GM10847 (cell line): ENCODE results near the gene EIF4E.

Experiments used
- POLR2A ChIP-seq: IDR thresholded peaks from 2 replicates; pipeline ENCODE4 v1.6.1; 2011; ENCODE audit not compliant: insufficient read length; ENCODE audit errors: extremely low read depth

EIF4E gene

GRCh38 chr4:98939438-98939837, 10.5 kb upstream of the EIF4E start:
- no peak for TF ChIP-seq POLR2A

- no peak for TF ChIP-seq POLR2A
Observed at GRCh38 chr4:98937986-98938720, 9.2 kb upstream of the EIF4E start.

GRCh38 chr4:98935633-98936032, 6.7 kb upstream of the EIF4E start:
- TF ChIP-seq POLR2A = no peak

GRCh38 chr4:98932539-98932938, 3.6 kb upstream of the EIF4E start:
- TF ChIP-seq POLR2A = no peak

- TF ChIP-seq POLR2A = no peak
Observed at GRCh38 chr4:98930311-98930865, 1.5 kb upstream of the EIF4E start.

GRCh38 chr4:98929341-98930267, 671 bp upstream of the EIF4E start:
- peak; percentile 55 for TF ChIP-seq POLR2A

- no peak for TF ChIP-seq POLR2A
Observed at GRCh38 chr4:98928131-98928504, 815 bp downstream of the EIF4E start.

GRCh38 chr4:98921292-98921691, 7.6 kb downstream of the EIF4E start:
- TF ChIP-seq POLR2A = no peak

- no peak for TF ChIP-seq POLR2A
Observed at GRCh38 chr4:98919996-98920395, 8.9 kb downstream of the EIF4E start.

- TF ChIP-seq POLR2A = no peak
Observed at GRCh38 chr4:98909646-98910401, 19.1 kb downstream of the EIF4E start.

- no peak for TF ChIP-seq POLR2A
Observed at GRCh38 chr4:98908703-98909262, 20.1 kb downstream of the EIF4E start.

GRCh38 chr4:98908182-98908581, 20.8 kb downstream of the EIF4E start:
- no peak for TF ChIP-seq POLR2A

- TF ChIP-seq POLR2A = no peak
Observed at GRCh38 chr4:98905839-98906238, 23.1 kb downstream of the EIF4E start.

- TF ChIP-seq POLR2A = no peak
Observed at GRCh38 chr4:98905297-98905696, 23.6 kb downstream of the EIF4E start.

- no peak for TF ChIP-seq POLR2A
Observed at GRCh38 chr4:98903963-98904362, 25.0 kb downstream of the EIF4E start.
